Fibroblast of skin of right quadriceps (primary cell): ENCODE data around the gene UVRAG.

Experiments used
- DNase-seq: peaks from one replicate; pipeline ENCODE4 v3.0.0-alpha.2; 2013

Gene UVRAG

GRCh38 chr11:75888416-75888815 lies 73.4 kb downstream of the UVRAG start:
- no peak for DNase-seq

DNA sequence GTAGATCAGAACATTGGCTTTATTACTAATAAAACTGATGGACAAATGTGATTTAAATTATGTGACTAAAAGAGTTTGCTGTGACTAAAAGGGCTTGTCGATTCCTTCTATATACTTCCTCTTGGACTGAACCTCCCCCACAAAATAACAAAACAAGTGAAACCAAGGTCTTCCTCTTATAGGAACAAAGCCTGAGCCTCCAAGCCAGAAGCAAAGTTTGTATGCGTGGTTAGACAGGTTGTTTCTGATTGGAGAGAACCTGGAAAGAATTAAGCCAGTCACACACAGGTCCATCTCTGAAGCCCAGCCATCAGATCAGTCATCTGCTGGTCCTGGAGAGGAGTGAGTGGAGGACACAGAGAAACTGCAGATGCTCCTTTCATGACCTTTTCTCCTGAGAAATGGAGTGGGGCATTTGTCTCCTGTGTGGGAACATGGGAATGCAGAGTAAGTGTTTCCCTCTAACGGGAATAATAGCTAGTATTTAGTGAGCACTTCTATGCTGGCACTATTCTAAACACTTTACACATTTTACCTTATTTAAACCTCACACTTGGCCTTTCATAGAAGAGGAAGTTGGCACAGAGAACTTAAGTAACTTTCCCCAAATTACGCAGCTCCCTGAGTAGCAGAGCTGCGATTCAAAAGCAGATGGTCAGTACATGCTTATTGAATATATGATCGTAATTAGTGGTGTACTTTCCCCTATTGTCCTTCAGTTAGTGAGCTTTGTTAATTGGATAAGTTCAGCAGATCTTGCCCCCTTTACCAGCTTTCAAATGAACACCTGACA lies 77.1 kb downstream of the UVRAG start:
- DNase-seq = no peak

- DNase-seq = no peak
Observed at GRCh38 chr11:75893251-75893650, 78.2 kb downstream of the UVRAG start.

DNA sequence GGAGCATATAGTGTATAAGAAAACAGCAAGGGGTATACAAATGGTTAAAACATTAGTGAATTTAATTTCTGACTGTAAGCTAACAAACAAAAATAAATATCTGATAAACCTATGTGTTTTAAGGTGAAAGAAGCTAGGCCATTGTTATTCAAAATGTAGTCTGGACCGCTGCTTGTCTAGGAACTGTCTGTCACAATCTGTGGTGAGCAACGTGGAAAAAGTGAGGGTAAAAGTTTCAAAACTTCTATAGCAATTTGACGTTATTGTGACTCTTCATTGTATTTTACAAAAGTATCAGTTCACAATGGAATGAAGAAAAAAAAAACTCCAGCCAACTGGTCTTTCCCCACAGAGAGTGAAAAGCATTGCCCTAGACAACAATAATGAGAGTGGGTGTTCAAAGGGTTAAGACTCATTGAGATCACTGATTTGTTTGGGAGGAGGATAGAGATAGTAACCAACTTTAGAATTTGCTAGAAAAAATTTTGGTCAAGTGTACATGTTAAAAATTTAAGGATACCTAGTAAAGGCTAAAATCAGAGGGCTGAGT lies 79.1 kb downstream of the UVRAG start:
- no peak for DNase-seq

DNA sequence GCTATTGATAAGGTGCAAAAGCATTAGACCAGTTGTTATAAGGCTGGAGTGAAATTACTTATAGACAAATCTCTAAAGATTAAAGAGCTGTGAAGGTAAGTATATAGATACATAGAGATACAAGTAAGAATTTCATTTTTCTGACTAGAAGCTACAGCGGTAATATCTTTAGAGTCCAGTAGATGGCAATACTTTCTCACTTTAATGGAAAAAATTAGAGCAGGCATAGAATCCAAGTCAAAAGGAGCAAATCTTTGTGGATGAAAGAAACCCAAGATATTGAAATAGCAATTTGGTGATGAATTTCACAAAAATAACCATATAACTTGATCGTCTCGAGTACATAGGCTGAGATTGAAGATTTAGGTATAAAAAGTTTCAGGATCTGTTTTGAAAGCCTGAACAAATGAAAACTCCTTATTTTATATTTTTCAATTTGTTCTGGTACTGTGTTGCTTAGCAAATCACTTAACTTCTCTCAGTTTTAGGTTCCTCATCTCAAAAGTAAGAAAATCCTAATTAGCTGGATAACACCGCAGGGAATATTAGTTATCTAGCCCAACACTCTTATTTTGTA lies 81.9 kb downstream of the UVRAG start:
- peak; percentile 52 for DNase-seq

GRCh38 chr11:75898871-75899270 lies 83.9 kb downstream of the UVRAG start:
- DNase-seq = no peak

GRCh38 chr11:75899806-75900205 lies 84.8 kb downstream of the UVRAG start:
- no peak for DNase-seq

- DNase-seq = no peak
Observed at GRCh38 chr11:75900848-75901247, 85.8 kb downstream of the UVRAG start.

GRCh38 chr11:75902631-75903030 lies 87.6 kb downstream of the UVRAG start:
- no peak for DNase-seq

DNA sequence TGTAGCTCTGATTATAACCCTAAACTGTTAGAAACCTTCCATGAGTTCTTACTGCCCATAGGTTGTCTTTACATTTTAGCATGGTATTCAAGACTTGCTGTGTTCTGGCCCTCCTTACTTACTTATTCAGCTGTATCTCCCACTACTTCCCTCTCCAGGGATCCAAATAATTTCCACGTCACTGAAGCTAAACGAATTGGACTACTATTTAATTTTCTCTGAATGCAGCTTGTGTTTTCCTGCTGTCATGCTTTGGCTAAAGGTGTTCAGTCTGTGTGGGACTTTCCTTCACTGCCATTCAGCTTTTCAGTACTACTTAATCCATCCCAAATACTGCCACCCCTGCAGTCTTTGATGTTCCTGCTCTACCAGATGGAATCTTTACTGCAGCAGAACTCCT lies 88.3 kb downstream of the UVRAG start:
- no peak for DNase-seq

- DNase-seq = no peak
Observed at GRCh38 chr11:75905434-75905833, 90.4 kb downstream of the UVRAG start.

DNA sequence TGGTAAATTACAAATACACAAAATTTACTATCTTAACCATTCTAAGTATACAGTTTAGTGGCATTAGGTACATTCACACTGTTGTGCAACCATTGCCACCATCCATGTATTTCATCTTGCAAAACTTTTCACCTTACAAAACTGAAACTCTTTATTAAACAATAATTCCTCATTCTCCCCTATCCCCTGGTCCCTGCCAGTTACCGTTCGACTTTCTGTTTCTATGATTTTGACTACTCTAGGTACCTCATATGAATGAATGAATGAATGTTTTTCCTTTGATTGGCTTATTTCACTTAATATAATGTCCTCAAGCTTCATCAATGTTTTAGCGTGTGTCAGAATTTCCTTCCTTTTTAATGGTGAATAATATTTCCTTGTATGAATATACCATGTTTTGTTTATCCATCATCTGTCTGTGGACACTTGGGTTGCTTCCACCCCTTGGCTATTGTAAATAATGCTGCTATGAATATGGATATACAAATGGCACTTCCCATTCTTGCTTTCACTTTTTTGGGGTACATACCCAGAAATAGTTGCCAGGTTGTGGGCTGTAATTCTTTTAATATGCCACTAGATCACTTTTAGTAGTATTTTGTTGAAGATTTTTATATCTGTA lies 93.0 kb downstream of the UVRAG start:
- DNase-seq = no peak

DNA sequence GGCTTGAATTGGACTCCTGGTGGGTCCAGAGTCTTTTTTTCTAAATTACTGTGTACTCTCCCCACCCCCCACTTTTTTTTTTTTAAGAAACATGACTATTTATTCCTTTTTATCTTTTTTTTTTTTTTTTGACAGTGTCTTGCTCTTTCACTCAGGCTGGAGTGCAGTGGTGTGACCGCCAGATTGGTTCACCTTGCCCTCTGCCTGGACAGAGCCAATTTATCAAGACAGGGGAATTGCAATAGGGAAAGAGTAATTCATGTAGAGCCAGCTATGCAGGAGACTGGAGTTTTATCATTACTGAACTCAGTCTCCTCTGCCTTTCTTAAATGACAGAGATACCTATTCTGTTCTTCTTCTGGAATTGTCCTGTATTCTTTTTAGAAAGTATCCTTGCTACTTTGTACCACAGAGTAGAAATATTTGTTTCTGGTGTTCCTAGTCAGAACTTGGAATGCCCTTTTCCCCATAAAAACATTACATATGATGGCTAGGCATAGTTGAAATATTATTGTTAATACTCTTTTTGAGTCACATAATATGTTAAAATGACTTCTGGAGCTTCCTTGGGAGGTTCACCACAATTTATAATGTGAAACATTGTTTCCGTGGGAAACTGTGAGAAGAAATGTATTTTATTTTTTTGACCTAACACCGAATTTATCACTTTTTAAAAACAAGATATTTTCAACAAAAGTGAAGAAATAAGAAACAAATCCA lies 95.6 kb downstream of the UVRAG start:
- DNase-seq = peak; percentile 13

DNA sequence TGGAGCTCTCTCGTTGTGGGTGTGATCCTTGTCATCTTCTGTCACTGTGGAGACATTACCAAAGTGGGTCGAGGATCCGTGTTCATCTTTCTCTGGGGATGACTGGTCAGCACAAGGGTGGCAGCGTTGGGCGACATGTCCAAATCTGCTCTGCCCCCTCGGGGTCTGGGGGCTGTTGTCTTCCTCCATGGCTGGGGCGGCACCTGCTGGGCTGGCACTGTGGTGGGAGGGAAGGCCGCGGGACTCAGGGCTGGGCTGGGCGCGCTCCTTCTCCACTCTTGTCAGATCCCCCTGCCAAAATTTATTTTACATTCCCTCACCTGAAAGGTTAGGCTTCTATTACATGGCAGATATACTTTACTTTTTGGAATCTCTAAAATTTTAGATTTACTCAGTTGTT lies 96.4 kb downstream of the UVRAG start:
- DNase-seq = no peak

DNA sequence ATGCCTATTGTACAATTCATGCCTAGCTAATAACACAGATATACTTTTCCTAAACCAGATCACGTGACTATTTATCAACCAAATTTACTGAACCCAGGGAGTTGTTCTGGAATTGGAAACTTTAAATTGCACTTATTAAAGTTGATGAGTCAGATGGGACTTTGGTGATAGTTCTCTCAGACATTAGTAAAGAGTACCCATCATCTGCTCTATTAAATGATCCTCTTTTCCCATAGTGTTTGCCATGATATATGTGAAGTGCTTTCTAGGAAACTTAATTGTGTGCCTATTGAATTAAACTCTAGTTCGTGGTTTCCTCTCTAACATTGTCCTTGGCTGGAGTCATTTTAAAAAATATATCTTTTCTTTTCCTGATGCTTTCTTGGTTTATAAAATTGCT lies 99.0 kb downstream of the UVRAG start:
- DNase-seq = no peak

DNA sequence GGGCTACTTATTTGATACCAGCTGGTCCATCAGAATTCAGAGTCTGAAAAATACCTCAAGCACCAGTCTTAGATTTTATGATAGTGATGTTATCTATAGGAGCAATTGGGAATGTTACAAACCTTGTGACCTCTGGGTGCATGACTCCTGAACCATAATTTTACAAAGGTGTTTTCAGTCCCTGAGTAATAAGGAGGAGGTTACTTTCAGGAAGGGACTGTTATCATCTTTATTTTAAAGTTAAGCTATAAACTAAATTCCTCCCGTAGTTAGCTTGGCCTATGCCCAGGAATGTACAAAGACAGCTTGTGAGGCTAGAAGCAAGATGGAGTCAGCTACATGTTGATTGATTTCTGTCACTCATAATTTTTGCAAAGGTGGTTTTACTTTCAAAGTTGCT lies 101.9 kb downstream of the UVRAG start:
- DNase-seq = no peak

GRCh38 chr11:75918331-75918730 lies 103.3 kb downstream of the UVRAG start:
- DNase-seq = no peak

DNA sequence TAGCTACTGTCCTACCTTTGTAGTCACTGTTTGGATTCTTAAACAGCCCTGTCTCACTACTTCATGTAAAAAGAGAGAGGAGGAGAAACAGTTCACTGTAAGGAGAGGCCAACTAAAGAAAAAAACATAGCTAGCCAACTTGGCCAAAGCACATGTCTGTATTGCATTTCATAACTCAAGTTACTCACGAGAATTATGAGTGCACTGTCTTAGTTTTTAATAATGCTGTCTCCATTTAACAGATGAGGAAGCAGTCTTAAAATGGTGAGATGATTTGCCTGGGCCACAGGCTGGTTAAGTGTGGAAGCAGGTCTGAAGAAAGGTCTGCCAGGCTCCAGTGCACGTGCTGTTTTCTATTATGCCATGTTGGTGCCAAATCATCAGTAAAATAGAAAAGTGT lies 104.5 kb downstream of the UVRAG start:
- DNase-seq = no peak

DNA sequence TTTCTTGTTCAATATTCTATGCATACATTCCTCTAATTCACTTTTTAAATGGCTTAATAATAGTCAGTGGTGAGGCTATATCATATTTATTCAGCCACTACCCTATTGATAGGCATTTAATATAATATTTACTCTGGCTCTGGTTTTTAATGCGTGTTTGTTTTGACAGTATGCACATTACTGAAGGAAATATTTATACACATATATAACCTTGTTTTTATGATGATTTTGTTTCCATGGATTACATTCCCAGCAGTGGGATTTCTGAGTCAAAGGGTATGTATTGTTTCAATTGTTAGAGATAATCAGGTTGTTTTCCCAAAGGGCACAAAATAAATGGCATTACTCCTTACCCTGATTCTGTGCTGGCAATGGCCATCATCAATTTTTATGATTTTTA lies 105.8 kb downstream of the UVRAG start:
- DNase-seq = no peak

DNA sequence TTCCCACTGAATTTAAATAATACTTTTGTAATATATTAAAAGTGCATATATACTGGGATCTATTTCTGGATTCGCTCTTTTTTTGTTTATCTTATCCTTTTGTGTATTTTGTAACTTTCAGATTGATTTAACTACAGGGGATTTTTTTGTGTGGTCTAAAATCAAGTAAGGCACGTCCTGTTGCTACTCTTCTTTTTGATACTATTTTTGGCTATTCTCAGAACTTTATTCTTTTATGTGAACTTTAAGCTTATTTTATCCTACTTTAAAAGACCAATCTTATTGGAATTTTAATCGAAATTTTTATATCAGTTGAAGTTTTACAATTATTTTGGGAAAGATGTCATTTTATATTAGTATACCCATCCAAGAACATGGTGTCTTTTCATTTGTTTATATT lies 106.8 kb downstream of the UVRAG start:
- no peak for DNase-seq

- peak; percentile 10 for DNase-seq
Observed at GRCh38 chr11:75924966-75925784, 110.2 kb downstream of the UVRAG start.

GRCh38 chr11:75925785-75926164 lies 110.8 kb downstream of the UVRAG start:
- DNase-seq = peak; percentile 8

DNA sequence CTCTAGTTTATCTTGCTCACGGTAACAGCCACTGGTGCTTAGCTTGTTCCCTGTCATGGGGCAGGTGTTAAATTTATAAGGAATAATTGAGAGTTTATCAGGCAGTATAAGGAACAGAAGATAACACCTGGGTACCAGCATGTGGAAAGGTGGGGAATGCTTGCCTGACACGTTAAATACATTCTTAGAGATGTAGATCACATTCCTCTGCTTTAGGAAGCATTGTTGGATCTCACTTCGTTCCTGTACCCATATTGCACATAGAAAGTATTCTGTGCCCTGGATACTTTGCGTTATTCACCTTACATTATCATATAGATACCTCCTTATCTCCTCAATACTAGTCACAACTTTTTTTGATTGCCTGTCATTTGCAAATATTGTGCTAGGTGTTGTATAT lies 114.7 kb downstream of the UVRAG start:
- no peak for DNase-seq
